K562 (cell line): Measurements from ENCODE around the gene YEATS2. TPM values are rescaled to one million over a fixed set of nuclear protein-coding genes. Genes with fewer than 3 reads are reported as not detected.

Source experiments
- ATAC-seq: fragments of 200-7000 bp; cut with Tn5 transposase; 3 replicates; pipeline ENCODE4 v1.9.1; 2020; ENCODE audit warnings: moderate library complexity
- BruUV-seq: library from RNA; stranded (reverse); fragments of 400-500 nt; replicated peaks from 2 replicates; lab custom pipeline; 2021; lab: Mats Ljungman, UMichigan
- CTCF ChIA-PET: fragments of 300-600 bp; formaldehyde crosslinking; extraction: SDS; loops from one replicate; lab custom pipeline; 2021; ENCODE audit warnings: low intra/inter-chr PET ratio; lab: Yijun Ruan, JAX
- POLR2A ChIA-PET: fragments of 300-600, 350-650 bp; sonication (Branson Sonifier 250); formaldehyde crosslinking; extraction: SDS; loops from one replicate; lab custom pipeline; 2021; ENCODE audit warnings: antibody characterized with exemption, inconsistent platforms; lab: Yijun Ruan, JAX
- DNase-seq, 4 experiments: peaks; one replicate each; pipeline versions ENCODE4 v3.0.0 to v3.0.0-alpha.2; 2011 to 2018; ENCODE audit warnings: low spot score in 3 of 4, mixed read lengths in 3 of 4; ENCODE audit errors: extremely low read depth in 1 of 4
- FAIRE-seq: peaks from 2 replicates; lab custom pipeline; 2011; peaks lifted over from hg19 to GRCh38; lab: Jason Lieb, UNC
- H2AFZ ChIP-seq: 2 replicates; pipeline ENCODE4 v1.6.0; 2011; ENCODE audit warnings: low read depth, low read length, control low read depth, inconsistent platforms
- H3K27ac ChIP-seq: fragments of 200-600 bp; 3 replicates; pipeline ENCODE4 v1.8.0; 2011; ENCODE audit warnings: low read depth, mild to moderate bottlenecking, control low read depth, inconsistent platforms, low read length, moderate library complexity, mixed read lengths; ENCODE audit errors: extremely low read depth
- H3K27me3 ChIP-seq, 2 experiments: fragments of 300-600 bp in 1 of 2; 2 replicates in 1 of 2; 3 replicates in 1 of 2; pipeline versions ENCODE4 v1.6.0 to v1.8.0; 2011; ENCODE audit warnings: inconsistent platforms in 2 of 2, low read length in 2 of 2, mild to moderate bottlenecking in 1 of 2, mixed read lengths in 1 of 2, moderate library complexity in 1 of 2; ENCODE audit not compliant: control insufficient read depth in 2 of 2, insufficient read depth in 2 of 2
- H3K36me3 ChIP-seq: fragments of 300-600 bp; 3 replicates; pipeline ENCODE4 v1.8.0; 2011; ENCODE audit warnings: mild to moderate bottlenecking, low read length, inconsistent platforms; ENCODE audit not compliant: control insufficient read depth, insufficient read depth
- H3K4me1 ChIP-seq, 2 experiments: fragments of 200-600 bp in 1 of 2; replicated peaks in 1 of 2; 2 replicates in 1 of 2; 3 replicates in 1 of 2; pipeline versions ENCODE4 v1.5.1 to v1.8.0; 2011; ENCODE audit warnings: inconsistent platforms in 2 of 2, low read length in 2 of 2, mild to moderate bottlenecking in 1 of 2, mixed read lengths in 1 of 2, moderate library complexity in 1 of 2; ENCODE audit not compliant: control insufficient read depth in 2 of 2, insufficient read depth in 2 of 2
- H3K4me2 ChIP-seq: 2 replicates; pipeline ENCODE4 v1.6.1; 2011; ENCODE audit warnings: low read length, control low read depth, inconsistent platforms, mixed read lengths; ENCODE audit not compliant: insufficient read depth
- H3K4me3 ChIP-seq: fragments of 200-600 bp; sonication (generic), shearing (Covaris generic); 2 replicates; pipeline ENCODE4 v1.5.1; 2016; ENCODE audit warnings: control low read depth, inconsistent platforms
- H3K79me2 ChIP-seq: fragments of 200-600 bp; 3 replicates; pipeline ENCODE4 v1.8.0; 2011; ENCODE audit warnings: low read length, inconsistent platforms; ENCODE audit not compliant: control insufficient read depth, insufficient read depth
- H3K9ac ChIP-seq, 2 experiments: 2 replicates each; pipeline versions ENCODE4 v1.6.0 to v1.6.1; 2011; ENCODE audit warnings: low read depth in 2 of 2, low read length in 2 of 2, control low read depth in 1 of 2, inconsistent platforms in 1 of 2, mild to moderate bottlenecking in 1 of 2, mixed read lengths in 1 of 2; ENCODE audit not compliant: insufficient read depth in 1 of 2
- H3K9me1 ChIP-seq: one replicate; pipeline ENCODE4 v1.6.0; 2011; ENCODE audit warnings: inconsistent platforms, mild to moderate bottlenecking, low read length, moderate library complexity; ENCODE audit not compliant: control insufficient read depth, insufficient read depth
- H3K9me3 ChIP-seq: replicated peaks from 2 replicates; pipeline ENCODE4 v1.5.1; 2011; ENCODE audit warnings: low read depth, low read length, inconsistent platforms; ENCODE audit not compliant: control insufficient read depth, insufficient read depth
- H4K20me1 ChIP-seq: replicated peaks from 2 replicates; pipeline ENCODE4 v1.6.1; 2011; ENCODE audit warnings: low read length, inconsistent platforms, mixed read lengths; ENCODE audit not compliant: control insufficient read depth, insufficient read depth
- ARNT ChIP-seq, 2 experiments: fragments of 450-650 bp; IDR thresholded peaks; 2 replicates each; pipeline ENCODE4 v1.6.1; 2016; ENCODE audit warnings: mild to moderate bottlenecking in 1 of 2
- CBX8 ChIP-seq: fragments of 200-600 bp; sonication (generic); IDR thresholded peaks from 2 replicates; pipeline ENCODE4 v1.6.1; 2012; ENCODE audit warnings: borderline replicate concordance, mixed run types, low read depth, mild to moderate bottlenecking, moderate library complexity, mixed read lengths, low read length, control low read depth, inconsistent platforms; ENCODE audit not compliant: poor library complexity, severe bottlenecking; ENCODE audit errors: extremely low read depth
- CCAR2 ChIP-seq: fragments of 200-400 bp; formaldehyde crosslinking; IDR thresholded peaks from 2 replicates; pipeline ENCODE4 v1.6.1; 2017; ENCODE audit warnings: mild to moderate bottlenecking, low read depth, low read length
- FOXK2 ChIP-seq, 2 experiments: fragments of 450-650 bp; IDR thresholded peaks in 1 of 2; conservative IDR thresholded peaks in 1 of 2; 2 replicates each; pipeline ENCODE4 v1.6.1; 2016; ENCODE audit warnings: low read depth in 2 of 2, mild to moderate bottlenecking in 1 of 2
- GATAD2A ChIP-seq: fragments of 450-650 bp; IDR thresholded peaks from 2 replicates; pipeline ENCODE4 v1.6.1; 2017
- KLF6 ChIP-seq: fragments of 250-450 bp; sonication (Bioruptor Pico); IDR thresholded peaks from 2 replicates; pipeline ENCODE4 v1.4.0; 2020; ENCODE audit warnings: mild to moderate bottlenecking, moderate library complexity, borderline replicate concordance
- MIER1 ChIP-seq: fragments of 450-650 bp; IDR thresholded peaks from 2 replicates; pipeline ENCODE4 v1.6.1; 2016; ENCODE audit warnings: antibody characterized with exemption, mild to moderate bottlenecking, low read depth
- NEUROD1 ChIP-seq: fragments of 150-350 bp; IDR thresholded peaks from 2 replicates; pipeline ENCODE4 v1.6.1; 2014; ENCODE audit warnings: borderline replicate concordance, low read length, low read depth; ENCODE audit not compliant: partially characterized antibody
- NFE2 ChIP-seq: IDR thresholded peaks from 2 replicates; pipeline ENCODE4 v1.6.1; 2014; ENCODE audit warnings: antibody characterized with exemption, low read depth
- RBM14 ChIP-seq: fragments of 200-400 bp; formaldehyde crosslinking; IDR thresholded peaks from 2 replicates; pipeline ENCODE4 v1.6.1; 2018; ENCODE audit warnings: low read depth, mild to moderate bottlenecking, low read length, moderate library complexity, borderline replicate concordance; ENCODE audit not compliant: insufficient read depth
- SMAD2 ChIP-seq: fragments of 150-350 bp; IDR thresholded peaks from 2 replicates; pipeline ENCODE4 v1.6.1; 2014; ENCODE audit warnings: low read depth, mild to moderate bottlenecking, low read length
- SP1 ChIP-seq: sonication (generic); formaldehyde crosslinking; IDR thresholded peaks from 2 replicates; pipeline ENCODE4 v1.8.1; 2022; ENCODE audit warnings: mild to moderate bottlenecking, missing genetic modification reagents
- SREBF2 ChIP-seq: sonication (generic); formaldehyde crosslinking; IDR thresholded peaks from 2 replicates; pipeline ENCODE4 v1.4.0; 2020; ENCODE audit warnings: mild to moderate bottlenecking, missing genetic modification reagents
- TBL1XR1 ChIP-seq, 2 experiments: IDR thresholded peaks; 2 replicates each; pipeline ENCODE4 v1.6.1; 2012; ENCODE audit warnings: improper control_type of control experiment in 2 of 2, low read length in 2 of 2, mild to moderate bottlenecking in 1 of 2
- XRCC3 ChIP-seq: fragments of 450-650 bp; IDR thresholded peaks from 2 replicates; pipeline ENCODE4 v1.6.1; 2017; ENCODE audit warnings: mild to moderate bottlenecking, moderate library complexity
- ZNF76 ChIP-seq: fragments of 250-450 bp; sonication (Bioruptor Pico); IDR thresholded peaks from 2 replicates; pipeline ENCODE4 v1.4.0; 2020; ENCODE audit warnings: mild to moderate bottlenecking, moderate library complexity, borderline replicate concordance
- WGBS: fragments of 100-300 bp; shearing (Covaris generic); methylation state at CpG from one replicate; pipeline ENCODE4 v1.1.6; 2016; ENCODE audit warnings: low coverage, mixed read lengths; ENCODE audit not compliant: insufficient coverage; ENCODE audit errors: missing lambda C conversion rate; 5-methylcytosine and 5-hydroxymethylcytosine counted together
- in situ Hi-C: fragments of 300-500 bp; cut with MboI; formaldehyde crosslinking; loops from 4 replicates; pipeline ENCODE4 v1.15.0; 2018; ENCODE audit warnings: inconsistent platforms, mixed read lengths
- intact Hi-C: fragments of 100-400 bp; cut with micrococcal nuclease; formaldehyde crosslinking; loops from 2 replicates; pipeline ENCODE4 v1.14.2; 2022
- polyA plus RNA-seq, 8 experiments: library from polyadenylated mRNA; depleted of rRNA in 4 of 8; stranded (reverse) in 5 of 8; unstranded in 3 of 8; fragments of >200 nt; fragmentation: Nextera tagmentation in 2 of 8; fragmentation: Illumina TruSeq in 1 of 8; extraction: Ambion mirVana in 2 of 8; extraction: Trizol in 1 of 8; gene quantifications; 2 replicates each; pipeline versions ENCODE4 v1.2.1 to v1.2.3, GENCODE V29; 2011 to 2014; ENCODE audit warnings: inconsistent platforms in 1 of 8, missing spikeins in 1 of 8
- total RNA-seq, 7 experiments: library from RNA; depleted of rRNA in 6 of 7; stranded (reverse); fragments of >200 nt in 6 of 7; fragmentation: Illumina TruSeq in 2 of 7; extraction: Trizol in 2 of 7; gene quantifications; 2 replicates each; pipeline versions ENCODE4 v1.2.1 to v1.2.3, GENCODE V29; 2011 to 2021; ENCODE audit warnings: low replicate concordance in 1 of 7
- TF ChIP-seq, protein P1 (sequence below): sonication (generic); formaldehyde crosslinking; IDR thresholded peaks from 2 replicates; pipeline ENCODE4 v1.8.0; 2022; ENCODE audit warnings: mild to moderate bottlenecking, missing genetic modification reagents
- TF ChIP-seq, protein P2 (sequence below): fragments of 250-450 bp; sonication (Bioruptor Pico); IDR thresholded peaks from 2 replicates; pipeline ENCODE4 v1.6.1; 2021; ENCODE audit warnings: mild to moderate bottlenecking
- TF ChIP-seq, protein P3 (sequence below): fragments of 250-450 bp; sonication (Bioruptor Pico); IDR thresholded peaks from 2 replicates; pipeline ENCODE4 v1.5.0; 2021

Gene YEATS2
- total and polyA plus RNA-seq, 9 of the 15 experiments (the other 6 are each of a cell fraction or from before 2014, with no cell fraction given): 1.8 to 35.2 (median 19.0) TPM

DNA sequence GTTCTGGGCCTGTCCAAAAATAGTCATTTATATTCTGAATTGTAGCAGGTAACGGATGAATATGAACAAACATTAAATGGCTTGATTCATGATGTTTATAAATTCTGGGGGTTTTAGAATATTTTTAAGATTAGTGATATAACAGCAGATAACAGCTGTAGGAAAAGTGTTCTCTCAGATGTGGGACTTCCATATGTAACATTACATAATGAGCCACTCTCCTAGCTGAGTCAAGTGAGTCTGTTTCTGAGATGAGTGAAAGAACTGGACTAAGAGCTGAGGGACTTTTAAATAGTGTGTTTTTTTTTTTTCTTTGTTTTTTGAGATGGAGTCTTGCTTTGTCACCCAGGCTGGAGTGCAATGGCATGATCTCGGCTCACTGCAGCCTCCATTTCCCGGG is 13.9 kb downstream of the YEATS2 start:
- no peak for DNase-seq
- no peak for FAIRE-seq
- Histone ChIP-seq H4K20me1 (no peaks in the 10 kb centered on the region), H3K27ac (no peak overlapping the region), H3K4me2 (no peak overlapping the region), H2AFZ (no peak overlapping the region), H3K9ac (no peak overlapping the region), H3K79me2 (peaks cover 57% of the 10 kb centered on the region), H3K4me3 (no peak overlapping the region), H3K27me3 (no peaks in the 10 kb centered on the region), H3K9me3 (no peaks in the 10 kb centered on the region), H3K9me1 (no peaks in the 10 kb centered on the region), H3K4me1 (peaks cover 0 to 2% of the 10 kb centered on the region in 2 experiments; a peak in 1 of 5 replicates), H3K36me3 (peaks cover 12% of the 10 kb centered on the region)
- WGBS: 97% methylated on average over 3 of the region's 3 CpGs
- ChIA-PET CTCF (no interaction called here), POLR2A (no interaction called here)
- no TSS peak for BruUV-seq
- no peak for ATAC-seq
- TF ChIP-seq, protein P1, sequence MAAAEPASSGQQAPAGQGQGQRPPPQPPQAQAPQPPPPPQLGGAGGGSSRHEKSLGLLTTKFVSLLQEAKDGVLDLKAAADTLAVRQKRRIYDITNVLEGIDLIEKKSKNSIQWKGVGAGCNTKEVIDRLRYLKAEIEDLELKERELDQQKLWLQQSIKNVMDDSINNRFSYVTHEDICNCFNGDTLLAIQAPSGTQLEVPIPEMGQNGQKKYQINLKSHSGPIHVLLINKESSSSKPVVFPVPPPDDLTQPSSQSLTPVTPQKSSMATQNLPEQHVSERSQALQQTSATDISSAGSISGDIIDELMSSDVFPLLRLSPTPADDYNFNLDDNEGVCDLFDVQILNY: no peak
- TF ChIP-seq ZNF76 (CRISPR knock-in tag) (no peak), SP1 (CRISPR knock-in tag) (no peak), CBX8 (no peak), TBL1XR1 (IDR thresholded peaks at IDR 0.05; ENCODE audit: low read length in 2 of 2) (no peak), GATAD2A (no peak), NFE2 (no peak), KLF6 (CRISPR knock-in tag) (no peak), SMAD2 (no peak), SREBF2 (CRISPR knock-in tag) (no peak), ARNT (IDR thresholded peaks at IDR 0.05) (no peak), FOXK2 (conservative IDR thresholded peaks at IDR 0.05 in 1 of 2, IDR thresholded peaks at IDR 0.05 in 1 of 2; ENCODE audit: low read depth in 2 of 2) (no peak), XRCC3 (no peak), NEUROD1 (no peak), CCAR2 (no peak), RBM14 (no peak), MIER1 (no peak)
- TF ChIP-seq, protein P2, sequence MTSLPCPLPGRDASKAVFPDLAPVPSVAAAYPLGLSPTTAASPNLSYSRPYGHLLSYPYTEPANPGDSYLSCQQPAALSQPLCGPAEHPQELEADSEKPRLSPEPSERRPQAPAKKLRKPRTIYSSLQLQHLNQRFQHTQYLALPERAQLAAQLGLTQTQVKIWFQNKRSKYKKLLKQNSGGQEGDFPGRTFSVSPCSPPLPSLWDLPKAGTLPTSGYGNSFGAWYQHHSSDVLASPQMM (CRISPR knock-in tag): no peak
- TF ChIP-seq, protein P3, sequence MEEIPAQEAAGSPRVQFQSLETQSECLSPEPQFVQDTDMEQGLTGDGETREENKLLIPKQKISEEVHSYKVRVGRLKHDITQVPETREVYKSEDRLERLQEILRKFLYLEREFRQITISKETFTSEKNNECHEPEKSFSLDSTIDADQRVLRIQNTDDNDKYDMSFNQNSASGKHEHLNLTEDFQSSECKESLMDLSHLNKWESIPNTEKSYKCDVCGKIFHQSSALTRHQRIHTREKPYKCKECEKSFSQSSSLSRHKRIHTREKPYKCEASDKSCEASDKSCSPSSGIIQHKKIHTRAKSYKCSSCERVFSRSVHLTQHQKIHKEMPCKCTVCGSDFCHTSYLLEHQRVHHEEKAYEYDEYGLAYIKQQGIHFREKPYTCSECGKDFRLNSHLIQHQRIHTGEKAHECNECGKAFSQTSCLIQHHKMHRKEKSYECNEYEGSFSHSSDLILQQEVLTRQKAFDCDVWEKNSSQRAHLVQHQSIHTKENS: no peak
- in situ Hi-C loops: no loop called here
- intact Hi-C loops: no loop called here
